ENCODE results near the gene POLR2A.

DNA sequence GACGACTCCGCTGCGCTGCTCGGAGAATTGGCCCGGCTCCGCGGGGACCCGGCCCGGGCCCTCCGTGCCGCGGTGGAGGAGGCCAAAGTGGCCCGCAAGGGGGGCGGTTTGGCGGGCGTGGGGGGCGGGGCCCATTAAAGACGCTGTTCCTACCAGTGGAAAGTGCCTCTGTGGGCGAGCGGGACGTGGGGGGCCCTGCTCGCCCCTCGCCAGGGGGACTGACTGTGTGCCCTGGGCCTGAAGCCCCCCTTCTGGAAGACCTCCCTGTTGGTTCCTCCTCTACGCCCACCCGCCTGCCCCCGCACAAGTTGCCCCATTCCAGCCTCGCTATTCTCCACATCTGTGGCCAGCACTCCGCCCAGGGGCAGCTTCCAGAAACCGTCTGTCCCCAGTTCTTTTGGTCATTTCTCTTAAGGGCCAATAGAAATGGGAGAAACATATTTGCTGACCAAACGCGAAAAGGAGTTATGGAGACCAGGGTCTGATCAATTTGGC, 46.8 kb upstream of the POLR2A start:
- TF ChIP-seq EZH2 (IDR thresholded peaks at IDR 0.05) (no peak), EZH2phosphoT487 (IDR thresholded peaks at IDR 0.05) (no peak)
- TF ChIP-seq, protein P1, sequence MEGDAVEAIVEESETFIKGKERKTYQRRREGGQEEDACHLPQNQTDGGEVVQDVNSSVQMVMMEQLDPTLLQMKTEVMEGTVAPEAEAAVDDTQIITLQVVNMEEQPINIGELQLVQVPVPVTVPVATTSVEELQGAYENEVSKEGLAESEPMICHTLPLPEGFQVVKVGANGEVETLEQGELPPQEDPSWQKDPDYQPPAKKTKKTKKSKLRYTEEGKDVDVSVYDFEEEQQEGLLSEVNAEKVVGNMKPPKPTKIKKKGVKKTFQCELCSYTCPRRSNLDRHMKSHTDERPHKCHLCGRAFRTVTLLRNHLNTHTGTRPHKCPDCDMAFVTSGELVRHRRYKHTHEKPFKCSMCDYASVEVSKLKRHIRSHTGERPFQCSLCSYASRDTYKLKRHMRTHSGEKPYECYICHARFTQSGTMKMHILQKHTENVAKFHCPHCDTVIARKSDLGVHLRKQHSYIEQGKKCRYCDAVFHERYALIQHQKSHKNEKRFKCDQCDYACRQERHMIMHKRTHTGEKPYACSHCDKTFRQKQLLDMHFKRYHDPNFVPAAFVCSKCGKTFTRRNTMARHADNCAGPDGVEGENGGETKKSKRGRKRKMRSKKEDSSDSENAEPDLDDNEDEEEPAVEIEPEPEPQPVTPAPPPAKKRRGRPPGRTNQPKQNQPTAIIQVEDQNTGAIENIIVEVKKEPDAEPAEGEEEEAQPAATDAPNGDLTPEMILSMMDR (IDR thresholded peaks at IDR 0.05): no peak

All from neural progenitor cell (in vitro differentiated cells).